Measurements from ENCODE around the gene SNX9.

DNA sequence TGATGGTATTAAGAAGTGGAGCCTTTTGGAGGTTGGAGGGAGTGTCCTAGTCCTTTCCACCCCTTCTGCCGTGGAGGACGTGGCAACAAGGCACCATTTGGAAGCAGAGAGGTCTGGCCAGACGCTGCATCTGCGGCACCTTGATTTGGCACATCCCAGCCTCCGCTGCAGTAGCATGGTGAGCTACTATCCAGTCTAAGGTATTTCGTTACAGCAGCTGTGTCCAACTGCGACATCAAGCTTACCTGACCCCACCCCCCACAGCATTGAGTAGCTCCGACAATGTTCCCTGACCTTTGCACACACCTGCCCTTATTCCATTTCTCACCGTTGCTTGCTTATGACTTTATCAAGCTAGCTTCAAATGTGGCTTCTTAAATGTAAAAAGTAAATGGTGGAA is 128.8 kb downstream of the SNX9 start:
- TF ChIP-seq CTCF (IDR thresholded peaks at IDR 0.05; ENCODE audit: low read depth, low read length) = no peak
- TF ChIP-seq EZH2phosphoT487 (IDR thresholded peaks at IDR 0.05; ENCODE audit: low read depth) = no peak

All from OCI-LY3 (cell line).